Hematopoietic multipotent progenitor cell treated with erythropoietin and hydrocortisone succinate and interleukin-3 and kit ligand, for 15 days (in vitro differentiated cells): ENCODE measurements around the gene SLC26A2.

Experiments used
- DNase-seq: peaks from one replicate; pipeline ENCODE4 v3.0.0-alpha.2; 2015; ENCODE audit warnings: low spot score

Gene SLC26A2

GRCh38 chr5:149960272-149961185, at the start of gene SLC26A2:
Gene SLC26A2, plus strand, starts transcription at chr5:149960758. Its CDS starts 16,895 bp downstream, at chr5:149977653.
- DNase-seq: peak; percentile 97

- no peak for DNase-seq
These were observed 49.5 kb upstream of the SLC26A2 start for GRCh38 chr5:149911031-149911430.

GRCh38 chr5:149912226-149912871, 48.2 kb upstream of the SLC26A2 start:
- DNase-seq: peak; percentile 87

GRCh38 chr5:149913436-149914419, 46.8 kb upstream of the SLC26A2 start:
- DNase-seq: peak; percentile 71

GRCh38 chr5:149915392-149916260, 44.9 kb upstream of the SLC26A2 start:
- DNase-seq: no peak

GRCh38 chr5:149916334-149917072, 44.1 kb upstream of the SLC26A2 start:
- DNase-seq: no peak

- no peak for DNase-seq
These were observed 43.4 kb upstream of the SLC26A2 start for GRCh38 chr5:149917073-149917676.

GRCh38 chr5:149921597-149921996, 39.0 kb upstream of the SLC26A2 start:
- no peak for DNase-seq

- DNase-seq: no peak
These were observed 37.6 kb upstream of the SLC26A2 start for GRCh38 chr5:149922950-149923349.

GRCh38 chr5:149924486-149924885, 36.1 kb upstream of the SLC26A2 start:
- DNase-seq: no peak

- DNase-seq: peak; percentile 59
These were observed 30.4 kb upstream of the SLC26A2 start for GRCh38 chr5:149930043-149930748.

GRCh38 chr5:149930749-149931574, 29.6 kb upstream of the SLC26A2 start:
- DNase-seq: peak; percentile 84

GRCh38 chr5:149931992-149932436, 28.5 kb upstream of the SLC26A2 start:
- DNase-seq: no peak

GRCh38 chr5:149932445-149933350, 27.9 kb upstream of the SLC26A2 start:
- DNase-seq: peak; percentile 34

- no peak for DNase-seq
These were observed 25.1 kb upstream of the SLC26A2 start for GRCh38 chr5:149935431-149935901.

- DNase-seq: no peak
These were observed 24.4 kb upstream of the SLC26A2 start for GRCh38 chr5:149936044-149936699.
